Skeletal muscle satellite cell (primary cell): Measurements from ENCODE around the gene TTC31.

Experiments
- H3K27me3 ChIP-seq: 2 replicates; pipeline ENCODE4 v1.7.0; 2013; ENCODE audit warnings: low read length; ENCODE audit not compliant: control insufficient read depth, insufficient read depth
- H3K36me3 ChIP-seq: 2 replicates; pipeline ENCODE4 v1.7.0; 2013; ENCODE audit warnings: mild to moderate bottlenecking, control low read depth, low read length; ENCODE audit not compliant: insufficient read depth
- H3K4me1 ChIP-seq: 2 replicates; pipeline ENCODE4 v1.7.0; 2013; ENCODE audit warnings: low read length; ENCODE audit not compliant: control insufficient read depth, insufficient read depth
- H3K4me2 ChIP-seq: 2 replicates; pipeline ENCODE4 v1.7.0; 2013; ENCODE audit warnings: mild to moderate bottlenecking, low read length
- H3K4me3 ChIP-seq: 2 replicates; pipeline ENCODE4 v1.7.0; 2013; ENCODE audit warnings: low read length
- H3K9ac ChIP-seq: 2 replicates; pipeline ENCODE4 v1.7.0; 2013; ENCODE audit warnings: mild to moderate bottlenecking, low read depth, low read length, moderate library complexity
- H3K9me3 ChIP-seq: replicated peaks from 2 replicates; pipeline ENCODE4 v1.7.0; 2013; ENCODE audit warnings: mild to moderate bottlenecking, control low read depth, low read length

Gene TTC31

DNA sequence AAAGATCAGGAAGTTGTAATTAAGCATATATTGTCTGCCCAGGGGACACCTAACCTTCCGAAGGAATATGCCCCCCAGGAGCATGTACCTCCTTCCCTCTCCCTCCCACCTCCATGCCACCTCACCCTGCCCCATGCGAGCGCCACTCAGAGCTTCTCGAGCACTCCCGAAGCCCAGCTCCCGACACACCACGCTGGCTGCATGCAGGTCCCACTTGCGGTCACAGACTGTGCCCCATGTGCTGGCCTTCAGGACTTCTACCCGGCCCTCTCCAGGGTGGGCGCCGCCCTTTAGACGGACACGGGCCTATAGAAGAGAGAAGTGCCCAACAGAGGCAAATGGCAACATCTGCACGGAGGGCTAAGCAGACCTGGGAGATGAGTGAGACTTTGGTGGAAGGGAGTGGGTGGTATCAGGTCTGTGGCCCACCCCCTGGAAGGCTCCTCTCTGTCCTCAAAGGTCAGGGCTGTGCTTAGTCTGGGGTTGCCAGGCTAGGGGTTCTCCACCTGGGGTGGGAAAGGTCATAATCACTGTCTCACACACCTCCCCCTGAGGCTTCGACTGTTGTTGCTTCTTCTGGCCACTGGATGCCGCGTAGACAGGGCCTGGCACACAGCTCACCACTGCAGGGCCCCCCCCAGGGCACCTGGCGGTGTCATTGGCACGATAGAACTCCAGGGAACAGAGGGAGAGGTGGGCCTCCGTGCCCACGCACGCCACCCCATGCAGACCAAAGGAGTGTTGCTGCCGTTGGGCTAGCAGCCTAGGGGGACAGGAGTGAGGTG lies 53.5 kb downstream of the TTC31 start:
- Histone ChIP-seq H3K27me3 (no peaks in the 10 kb centered on the region), H3K4me2 (no peak overlapping the region), H3K4me1 (peaks cover 3% of the 10 kb centered on the region), H3K9me3 (no peaks in the 10 kb centered on the region), H3K9ac (no peak overlapping the region), H3K36me3 (peaks cover 20% of the 10 kb centered on the region), H3K4me3 (no peak overlapping the region)

GRCh38 chr2:74537140-74537539 lies 54.3 kb downstream of the TTC31 start:
- Histone ChIP-seq H3K9me3 (no peaks in the 10 kb centered on the region), H3K4me2 (no peak overlapping the region), H3K36me3 (peaks cover 20% of the 10 kb centered on the region), H3K4me3 (no peak overlapping the region), H3K4me1 (no peaks in the 10 kb centered on the region), H3K27me3 (no peaks in the 10 kb centered on the region), H3K9ac (no peak overlapping the region)

GRCh38 chr2:74538881-74539339 lies 56.0 kb downstream of the TTC31 start:
- peaks cover 6% of the 10 kb centered on the region for H3K36me3 ChIP-seq
- H3K4me3 ChIP-seq, result no peak overlapping the region
- H3K4me2 ChIP-seq, result no peak overlapping the region
- no peak overlapping the region for H3K9ac ChIP-seq
- no peaks in the 10 kb centered on the region for H3K27me3 ChIP-seq
- no peaks in the 10 kb centered on the region for H3K9me3 ChIP-seq
- no peaks in the 10 kb centered on the region for H3K4me1 ChIP-seq

DNA sequence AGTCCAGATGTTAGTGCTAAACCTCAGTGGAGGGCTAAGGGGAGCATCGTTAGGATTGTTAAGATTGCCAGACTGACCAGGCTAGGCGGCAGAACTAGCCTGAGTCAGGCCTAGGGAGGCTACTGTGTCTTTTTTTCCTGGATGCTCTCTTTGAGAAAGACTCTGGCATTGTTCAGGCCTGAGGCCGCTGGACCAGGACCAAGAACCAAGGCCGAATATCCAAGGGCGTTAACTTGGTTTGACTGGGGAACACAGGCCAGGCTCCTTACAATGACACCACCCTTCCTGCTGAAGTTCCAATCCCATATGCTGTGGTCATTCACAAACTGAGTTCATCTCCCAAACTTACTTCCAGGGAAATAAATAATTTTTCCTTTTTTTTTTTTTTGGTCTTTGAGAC lies 57.4 kb downstream of the TTC31 start:
- Histone ChIP-seq H3K9ac (no peak overlapping the region), H3K4me3 (no peak overlapping the region), H3K36me3 (peaks cover 3% of the 10 kb centered on the region), H3K27me3 (no peaks in the 10 kb centered on the region), H3K9me3 (no peaks in the 10 kb centered on the region), H3K4me1 (no peaks in the 10 kb centered on the region), H3K4me2 (no peak overlapping the region)

DNA sequence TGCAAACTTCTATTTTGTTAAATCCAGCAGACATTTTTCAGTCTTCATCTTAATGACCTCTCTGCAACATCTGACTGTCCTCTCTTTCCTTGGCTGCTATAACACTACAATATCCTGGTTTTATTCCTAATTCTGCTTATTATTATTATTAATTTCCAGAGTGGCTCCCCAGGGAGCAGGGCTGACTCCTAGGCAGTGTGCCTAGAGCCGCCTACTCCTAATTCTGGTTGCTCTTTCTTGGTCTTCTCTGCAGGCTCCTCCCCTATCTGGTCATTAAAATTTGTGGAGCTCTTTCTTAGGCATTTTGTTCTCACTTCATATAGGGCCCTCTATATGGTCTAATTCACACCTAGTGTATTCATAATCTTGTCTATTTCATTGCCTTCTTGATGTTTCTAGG lies 60.1 kb downstream of the TTC31 start:
- H3K9me3 ChIP-seq, result no peaks in the 10 kb centered on the region
- H3K36me3 ChIP-seq, result peaks cover 3% of the 10 kb centered on the region

More for the DNA sequence above, 60.1 kb downstream of the TTC31 start:
- H3K9ac ChIP-seq, result no peak overlapping the region
- H3K4me2 ChIP-seq, result no peak overlapping the region
- no peaks in the 10 kb centered on the region for H3K27me3 ChIP-seq
- H3K4me1 ChIP-seq, result no peaks in the 10 kb centered on the region
- H3K4me3 ChIP-seq, result no peak overlapping the region
